B cell (primary cell): Measurements from ENCODE around the gene TBC1D4. TPM values are rescaled to one million over a fixed set of nuclear protein-coding genes. Genes with fewer than 3 reads are reported as not detected.

ENCODE experiments used
- ATAC-seq: fragments of 200-7000 bp; cut with Tn5 transposase; one replicate; pipeline ENCODE4 v1.10.0; 2021; ENCODE audit warnings: low read depth, mild to moderate bottlenecking, moderate number of reproducible peaks, moderate library complexity
- CTCF ChIA-PET: fragments of 350-600 bp; sonication (Branson Sonifier 250); formaldehyde crosslinking; loops from one replicate; lab custom pipeline; 2021; ENCODE audit warnings: antibody characterized with exemption, inconsistent platforms; lab: Charles Lee
- POLR2A ChIA-PET: fragments of 350-600 bp; sonication (Branson Sonifier 250); formaldehyde crosslinking; loops from one replicate; lab custom pipeline; 2021; ENCODE audit warnings: antibody characterized with exemption; lab: Charles Lee
- DNase-seq: peaks from one replicate; pipeline ENCODE4 v3.0.0; 2013
- H2AFZ ChIP-seq: 2 replicates; pipeline ENCODE4 v1.6.1; 2012; ENCODE audit warnings: mild to moderate bottlenecking, low read depth, low read length; ENCODE audit not compliant: insufficient read depth, poor library complexity, severe bottlenecking
- H3K27ac ChIP-seq, 2 donors: 1 replicate in 1 of 2; 2 replicates in 1 of 2; pipeline ENCODE4 v1.5.1; 2012 to 2013; ENCODE audit warnings: low read length in 2 of 2, mild to moderate bottlenecking in 2 of 2, moderate library complexity in 1 of 2
- H3K27me3 ChIP-seq, 4 experiments: fragments of 200-600 bp in 1 of 4; sonication (generic) in 1 of 4; replicated peaks in 1 of 4; 1 replicate in 2 of 4; 2 replicates in 2 of 4; pipeline versions ENCODE4 v1.6.1 to v1.7.0; 2013 to 2016; ENCODE audit warnings: low read length in 3 of 4, mild to moderate bottlenecking in 2 of 4, mixed read lengths in 1 of 4, moderate library complexity in 1 of 4; ENCODE audit not compliant: insufficient read depth in 4 of 4, control insufficient read depth in 3 of 4; ENCODE audit errors: control extremely low read depth in 1 of 4
- H3K36me3 ChIP-seq, 2 experiments: replicated peaks in 1 of 2; 1 replicate in 1 of 2; 2 replicates in 1 of 2; pipeline versions ENCODE4 v1.6.1 to v1.7.1; 2013; ENCODE audit warnings: low read length in 1 of 2; ENCODE audit not compliant: insufficient read depth in 2 of 2, control insufficient read depth in 1 of 2; ENCODE audit errors: control extremely low read depth in 1 of 2, extremely low read depth in 1 of 2
- H3K4me1 ChIP-seq, 2 donors: fragments of 200-600 bp in 1 of 2; sonication (generic) in 1 of 2; 1 replicate in 1 of 2; 2 replicates in 1 of 2; pipeline versions ENCODE4 v1.5.1 to v1.6.1; 2013 to 2017; ENCODE audit warnings: low read length in 2 of 2; ENCODE audit not compliant: control insufficient read depth in 2 of 2, insufficient read depth in 2 of 2
- H3K4me2 ChIP-seq: replicated peaks from 2 replicates; pipeline ENCODE3; 2012; ENCODE audit warnings: mild to moderate bottlenecking, low read depth, low read length; ENCODE audit not compliant: poor library complexity, severe bottlenecking
- H3K4me3 ChIP-seq, 5 experiments: fragments of 200-600 bp in 1 of 5; sonication (generic) in 1 of 5; 1 replicate in 3 of 5; 2 replicates in 2 of 5; pipeline versions ENCODE4 v1.5.1 to v1.7.0; 2011 to 2016; ENCODE audit warnings: low read length in 4 of 5, mild to moderate bottlenecking in 4 of 5, low read depth in 2 of 5, control low read depth in 1 of 5, moderate library complexity in 1 of 5; ENCODE audit not compliant: insufficient read depth in 1 of 5; ENCODE audit errors: control extremely low read depth in 1 of 5, extremely low read depth in 1 of 5
- H3K79me2 ChIP-seq: fragments of 200-600 bp; sonication (generic); one replicate; pipeline ENCODE4 v1.6.0; 2016; ENCODE audit warnings: low read length; ENCODE audit not compliant: control insufficient read depth, insufficient read depth
- H3K9ac ChIP-seq: fragments of 200-600 bp; sonication (generic); 2 replicates; pipeline ENCODE4 v1.6.1; 2017; ENCODE audit warnings: mild to moderate bottlenecking, low read length, moderate library complexity
- H3K9me3 ChIP-seq, 3 donors: one replicate each; pipeline versions ENCODE4 v1.6.1 to v1.7.1; 2013; ENCODE audit warnings: low read length in 2 of 3; ENCODE audit not compliant: control insufficient read depth in 2 of 3, insufficient read depth in 1 of 3; ENCODE audit errors: control extremely low read depth in 1 of 3
- H4K20me1 ChIP-seq: 2 replicates; pipeline ENCODE4 v1.6.0; 2012; ENCODE audit warnings: mild to moderate bottlenecking, low read length; ENCODE audit not compliant: insufficient read depth, control insufficient read depth, poor library complexity, severe bottlenecking
- H3K27ac Mint-ChIP-seq: one replicate; pipeline ENCODE4 v1.8.0; 2021; ENCODE audit warnings: mixed read lengths
- H3K27me3 Mint-ChIP-seq: one replicate; pipeline ENCODE4 v1.8.0; 2021; ENCODE audit warnings: mixed read lengths
- H3K4me1 Mint-ChIP-seq: one replicate; pipeline ENCODE4 v1.8.0; 2021; ENCODE audit warnings: mixed read lengths
- H3K4me3 Mint-ChIP-seq: one replicate; pipeline ENCODE4 v1.8.0; 2021; ENCODE audit warnings: mixed read lengths
- H3K9me3 Mint-ChIP-seq: one replicate; pipeline ENCODE4 v1.8.0; 2022; ENCODE audit warnings: mixed read lengths; ENCODE audit not compliant: insufficient read depth
- CTCF ChIP-seq: fragments of 200-600 bp; IDR thresholded peaks from one replicate; pipeline ENCODE4 v1.8.0; 2022; ENCODE audit warnings: antibody characterized with exemption, mild to moderate bottlenecking
- EZH2 ChIP-seq: IDR thresholded peaks from 2 replicates; pipeline ENCODE4 v1.6.1; 2012; ENCODE audit warnings: borderline replicate concordance, low read depth, mild to moderate bottlenecking, moderate library complexity, low read length; ENCODE audit not compliant: insufficient read depth, poor library complexity, severe bottlenecking
- WGBS: methylation state at CpG from one replicate; pipeline ENCODE4 v1.1.5; 2013; ENCODE audit warnings: missing lambda C conversion rate; ENCODE audit not compliant: insufficient coverage; 5-methylcytosine and 5-hydroxymethylcytosine counted together
- intact Hi-C: fragments of 100-400 bp; cut with micrococcal nuclease; formaldehyde crosslinking; loops from one replicate; pipeline ENCODE4 v1.10.0; 2022
- polyA plus RNA-seq: library from polyadenylated mRNA; depleted of rRNA; stranded (reverse); fragments of >200 nt; gene quantifications from 2 replicates; pipeline ENCODE4 v1.2.3, GENCODE V29; 2012
- total RNA-seq, 2 donors: library from RNA; stranded (reverse); fragments of 120-200 nt in 1 of 2; gene quantifications; 1 replicate in 1 of 2; 2 replicates in 1 of 2; pipeline versions ENCODE4 v1.2.3 to v1.2.4, GENCODE V29; 2013 to 2022

TBC1D4 gene
- total and polyA plus RNA-seq, 2 donors (not counting 1 experiment from before 2014, with no cell fraction given): 1.6 to 3.5 TPM

- peaks cover 2% of the 10 kb centered on the region for H3K4me1 Mint-ChIP-seq
- no peaks in the 10 kb centered on the region for H3K9me3 ChIP-seq
- H3K4me2 ChIP-seq: no peak overlapping the region
- no peaks in the 10 kb centered on the region for H3K36me3 ChIP-seq
- no peaks in the 10 kb centered on the region for H3K4me1 ChIP-seq
- ATAC-seq (no peak), DNase-seq (no peak)
- H3K27ac ChIP-seq: no peak overlapping the region
- no peaks in the 10 kb centered on the region for H4K20me1 ChIP-seq
- WGBS: 86% methylated on average over 3 of the region's 3 CpGs
- no peak overlapping the region for H3K4me3 ChIP-seq
- H3K27ac Mint-ChIP-seq: no peak overlapping the region
- no peak overlapping the region for H2AFZ ChIP-seq
- POLR2A ChIA-PET: no interaction called here
- H3K27me3 Mint-ChIP-seq: no peaks in the 10 kb centered on the region
- no peaks in the 10 kb centered on the region for H3K79me2 ChIP-seq
- no peak overlapping the region for H3K4me3 Mint-ChIP-seq
- no peaks in the 10 kb centered on the region for H3K9me3 Mint-ChIP-seq
- no peak overlapping the region for H3K9ac ChIP-seq
- CTCF ChIA-PET: no interaction called here
- no peaks in the 10 kb centered on the region for H3K27me3 ChIP-seq
- TF ChIP-seq CTCF (no peak), EZH2 (no peak)
- intact Hi-C loops: no loop called here
Measured at GRCh38 chr13:75391432-75392100, 90.4 kb downstream of the TBC1D4 start.

GRCh38 chr13:75390229-75390628, 91.7 kb downstream of the TBC1D4 start:
- no peaks in the 10 kb centered on the region for H3K4me1 ChIP-seq
- WGBS: 100% methylated on average over 5 of the region's 5 CpGs

More at GRCh38 chr13:75390229-75390628, 91.7 kb downstream of the TBC1D4 start:
- ChIA-PET POLR2A (no interaction called here), CTCF (no interaction called here)
- no peaks in the 10 kb centered on the region for H3K27me3 Mint-ChIP-seq
- peaks cover 2% of the 10 kb centered on the region for H3K4me1 Mint-ChIP-seq
- H3K79me2 ChIP-seq: no peaks in the 10 kb centered on the region
- TF ChIP-seq CTCF (no peak), EZH2 (no peak)
- intact Hi-C loops: no loop called here
- ATAC-seq (no peak), DNase-seq (no peak)
- no peak overlapping the region for H3K4me3 ChIP-seq
- no peak overlapping the region for H3K27ac ChIP-seq
- H3K27ac Mint-ChIP-seq: no peak overlapping the region
- H2AFZ ChIP-seq: no peak overlapping the region
- H3K4me3 Mint-ChIP-seq: no peak overlapping the region
- no peaks in the 10 kb centered on the region for H3K36me3 ChIP-seq
- H4K20me1 ChIP-seq: no peaks in the 10 kb centered on the region
- no peak overlapping the region for H3K9ac ChIP-seq
- H3K9me3 Mint-ChIP-seq: no peaks in the 10 kb centered on the region
- no peaks in the 10 kb centered on the region for H3K9me3 ChIP-seq
- H3K27me3 ChIP-seq: no peaks in the 10 kb centered on the region
- no peak overlapping the region for H3K4me2 ChIP-seq
